Renal pelvis (tissue), 4 donors: ENCODE results near the gene MEX3D. TPM values are rescaled to one million over a fixed set of nuclear protein-coding genes. Genes with fewer than 3 reads are reported as not detected.

ENCODE experiments used
- DNase-seq: peaks from one replicate; pipeline ENCODE4 v3.0.0-alpha.2; 2013
- polyA plus RNA-seq, 3 donors: library from polyadenylated mRNA; unstranded; fragments of 120-200 nt; gene quantifications; one replicate each; pipeline ENCODE4 v1.2.1, GENCODE V29; 2013; ENCODE audit not compliant: insufficient read length in 3 of 3

Gene MEX3D
- polyA plus RNA-seq, 3 donors, result 23.9 to 39.8 (median 33.3) TPM

- no peak for DNase-seq
These were observed 8.3 kb upstream of the MEX3D start for GRCh38 chr19:1576242-1577089.

GRCh38 chr19:1575323-1576241 lies 7.5 kb upstream of the MEX3D start:
- no peak for DNase-seq

- DNase-seq, result no peak
These were observed 6.4 kb upstream of the MEX3D start for GRCh38 chr19:1574354-1575136.

- no peak for DNase-seq
These were observed 4.7 kb upstream of the MEX3D start for GRCh38 chr19:1572795-1573194.

- no peak for DNase-seq
These were observed 3.2 kb upstream of the MEX3D start for GRCh38 chr19:1571358-1571757.

GRCh38 chr19:1570836-1571235 lies 2.7 kb upstream of the MEX3D start:
- DNase-seq, result no peak

GRCh38 chr19:1569997-1570396 lies 1.9 kb upstream of the MEX3D start:
- no peak for DNase-seq

- DNase-seq, result no peak
These were observed 287 bp downstream of the MEX3D start for GRCh38 chr19:1567848-1568227.

GRCh38 chr19:1567116-1567847 lies 843 bp downstream of the MEX3D start:
- DNase-seq, result no peak

GRCh38 chr19:1566392-1567115 lies 1.6 kb downstream of the MEX3D start:
- DNase-seq, result peak; percentile 89

GRCh38 chr19:1563251-1563650 lies 4.9 kb downstream of the MEX3D start:
- no peak for DNase-seq

- DNase-seq, result no peak
These were observed 6.8 kb downstream of the MEX3D start for GRCh38 chr19:1561236-1561842.

GRCh38 chr19:1560286-1560882 lies 7.7 kb downstream of the MEX3D start:
- DNase-seq, result no peak

- DNase-seq, result no peak
These were observed 9.6 kb downstream of the MEX3D start for GRCh38 chr19:1558552-1558951.

GRCh38 chr19:1556390-1557070 lies 11.6 kb downstream of the MEX3D start:
- no peak for DNase-seq

GRCh38 chr19:1555487-1556389 lies 12.4 kb downstream of the MEX3D start:
- no peak for DNase-seq

GRCh38 chr19:1554968-1555367 lies 13.2 kb downstream of the MEX3D start:
- DNase-seq, result no peak

- no peak for DNase-seq
These were observed 14.7 kb downstream of the MEX3D start for GRCh38 chr19:1553415-1553814.
